NCI-H128 (cell line): ENCODE data around the gene XIRP1.
"Not testable (repeated sequence)": the region's sequence is repeated elsewhere in the genome, so short reads cannot be mapped to it uniquely, and the experiment has no call there.

Source experiments
- DNase-seq: peaks from one replicate; lab custom pipeline; 2025; ENCODE audit not compliant: unreplicated experiment; lab: John Stamatoyannopoulos, UW

The XIRP1 gene

DNA sequence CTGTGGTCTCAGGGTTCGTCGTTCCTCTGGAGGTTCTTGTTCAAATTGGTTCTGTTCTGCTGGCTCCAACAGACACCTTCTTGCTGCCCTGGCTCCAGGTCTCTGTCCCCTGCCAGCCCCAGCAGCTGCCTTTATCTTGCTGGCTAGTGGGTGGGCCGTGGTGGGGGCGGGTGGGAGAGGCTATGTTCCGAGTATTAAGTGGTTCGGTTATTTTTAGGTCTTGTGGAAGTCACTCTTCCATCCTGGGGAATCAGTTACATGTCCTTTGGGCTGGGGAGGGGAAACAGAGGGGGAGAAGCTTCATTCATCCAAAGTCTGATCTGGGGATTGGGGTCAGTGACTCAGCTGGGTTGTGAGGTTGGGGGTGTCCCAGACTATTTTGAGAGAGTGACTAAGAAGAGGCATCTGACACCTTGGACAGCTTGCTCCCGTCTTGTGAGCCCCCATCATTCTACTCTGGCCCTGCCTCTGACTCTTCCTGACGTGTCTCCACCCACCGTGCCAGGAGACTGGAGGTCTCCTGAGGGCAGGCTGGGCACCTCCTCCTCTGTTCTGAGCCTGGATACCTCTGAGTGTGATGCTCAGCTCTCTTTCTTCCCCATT, at the start of gene XIRP1:
XIRP1 (minus strand) TSS at position 106 of the 603 bp plus-strand sequence. CDS start 3,150 bp downstream, outside the sequence.
- no peak for DNase-seq

DNA sequence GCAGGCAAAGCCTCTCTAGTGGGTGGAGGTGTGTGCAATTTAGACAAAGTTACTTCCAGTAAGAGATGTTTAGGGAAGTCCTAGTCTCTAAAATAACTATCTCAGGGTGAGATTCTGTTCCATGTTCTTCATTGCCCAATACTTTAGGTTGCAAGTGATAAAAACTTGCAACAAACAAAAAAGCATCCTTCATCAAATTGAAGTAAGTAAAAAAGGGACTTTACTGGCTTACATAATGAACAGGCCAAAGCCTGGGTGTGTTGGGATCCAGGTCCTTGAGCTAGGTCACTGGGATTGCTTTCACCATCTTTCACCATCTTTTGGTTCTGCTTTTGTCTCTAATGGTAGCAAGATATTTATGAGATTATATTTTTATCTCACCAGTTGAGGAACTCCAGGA, 49.2 kb upstream of the XIRP1 start:
- DNase-seq, result no peak

DNA sequence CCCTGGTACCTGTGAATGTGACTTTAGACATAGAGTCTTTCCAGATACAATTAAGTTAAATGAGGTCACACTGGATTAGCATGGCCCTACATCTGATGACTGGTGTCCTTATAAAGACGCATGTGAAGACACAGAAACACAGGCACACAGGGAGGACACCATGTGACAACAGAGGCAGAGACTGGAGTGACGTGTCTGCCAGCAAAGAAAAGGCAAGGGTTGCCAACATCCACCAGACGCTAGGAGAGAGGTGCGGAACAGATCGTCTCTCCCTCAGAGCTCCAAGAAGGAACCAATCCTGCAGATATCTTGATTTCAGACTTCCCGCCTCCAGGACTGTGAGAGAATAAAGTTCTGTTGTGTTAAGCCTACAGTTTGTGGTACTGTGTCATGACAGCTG, 44.6 kb upstream of the XIRP1 start:
- no peak for DNase-seq

DNA sequence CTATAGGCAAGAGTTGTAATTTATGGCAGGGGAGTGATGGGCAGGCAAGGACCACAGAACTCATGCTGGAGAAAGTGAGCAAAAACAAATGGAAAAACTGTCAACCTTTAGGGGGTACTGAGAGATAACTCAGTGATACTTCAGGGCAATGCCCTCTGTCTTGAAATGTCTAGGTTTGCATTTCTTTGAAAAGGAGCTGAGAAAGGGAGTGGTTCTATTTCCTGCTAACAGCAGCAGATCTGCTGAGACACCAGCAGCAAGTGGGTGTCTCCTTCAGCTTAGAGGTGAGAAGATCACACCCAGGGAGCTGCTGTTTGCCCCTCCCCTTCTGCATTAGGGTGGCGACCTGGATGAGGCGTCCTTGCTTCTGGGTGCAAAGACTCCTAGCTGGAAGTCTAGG, 42.3 kb upstream of the XIRP1 start:
- no peak for DNase-seq

GRCh38 chr3:39232859-39233258, 40.5 kb upstream of the XIRP1 start:
- no peak for DNase-seq

DNA sequence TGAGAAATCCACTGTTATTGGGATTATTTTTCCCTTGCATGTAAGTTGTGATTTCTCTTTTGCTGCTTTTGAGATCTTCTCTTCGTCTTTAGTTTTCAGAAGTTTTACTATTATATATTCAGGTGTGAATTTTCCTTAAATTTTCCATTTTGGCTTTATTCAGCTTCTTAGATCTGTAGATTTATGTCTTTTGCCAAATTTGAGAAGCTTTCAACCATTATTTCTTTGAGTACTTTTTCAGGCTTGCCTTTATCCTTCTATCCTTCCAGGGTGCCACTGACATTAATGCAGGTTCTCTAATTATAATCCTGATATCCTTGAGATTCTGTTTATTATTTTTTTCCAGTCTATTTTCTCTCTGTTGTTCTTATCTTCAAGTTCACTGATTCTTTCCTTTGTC, 38.1 kb upstream of the XIRP1 start:
- DNase-seq, result no peak

GRCh38 chr3:39228496-39228895, 36.1 kb upstream of the XIRP1 start:
- no peak for DNase-seq

DNA sequence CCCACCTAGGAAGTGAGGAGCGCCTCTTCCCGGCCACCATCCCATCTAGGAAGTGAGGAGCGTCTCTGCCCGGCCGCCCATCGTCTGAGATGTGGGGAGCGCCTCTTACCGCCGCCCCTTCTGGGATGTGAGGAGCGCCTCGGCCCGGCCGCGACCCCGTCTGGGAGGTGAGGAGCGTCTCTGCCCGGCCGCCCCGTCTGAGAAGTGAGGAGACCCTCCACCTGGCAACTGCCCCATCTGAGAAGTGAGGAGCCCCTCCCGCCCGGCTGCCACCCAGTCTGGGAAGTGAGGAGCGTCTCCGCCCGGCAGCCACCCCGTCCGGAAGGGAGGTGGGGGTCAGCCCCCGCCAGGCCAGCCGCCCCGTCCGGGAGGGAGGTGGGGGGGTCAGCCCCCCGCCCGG, 35.2 kb upstream of the XIRP1 start:
- DNase-seq, result not testable (repeated sequence)

- no peak for DNase-seq
These were observed 33.8 kb upstream of the XIRP1 start for GRCh38 chr3:39226106-39226741.

DNA sequence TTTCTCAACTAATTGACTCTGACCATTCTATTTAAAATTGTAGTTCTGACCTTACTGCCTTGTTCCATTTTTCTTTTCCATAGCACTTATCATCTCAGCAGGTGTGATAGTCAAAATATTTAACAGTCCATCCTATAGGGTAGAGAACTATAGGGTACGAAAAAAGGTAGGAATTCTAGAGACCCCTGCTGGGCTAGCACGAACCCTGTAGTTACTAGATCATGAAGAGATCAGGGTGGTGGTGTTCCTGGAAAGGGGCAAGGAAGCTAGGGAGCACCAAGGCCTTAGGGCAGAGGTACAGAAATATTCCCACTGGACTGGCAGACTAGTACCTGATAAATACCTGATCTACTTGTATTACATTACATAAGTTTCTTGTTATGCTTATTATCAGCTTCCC, 31.9 kb upstream of the XIRP1 start:
- no peak for DNase-seq

GRCh38 chr3:39222939-39223338, 30.5 kb upstream of the XIRP1 start:
- DNase-seq, result no peak

DNA sequence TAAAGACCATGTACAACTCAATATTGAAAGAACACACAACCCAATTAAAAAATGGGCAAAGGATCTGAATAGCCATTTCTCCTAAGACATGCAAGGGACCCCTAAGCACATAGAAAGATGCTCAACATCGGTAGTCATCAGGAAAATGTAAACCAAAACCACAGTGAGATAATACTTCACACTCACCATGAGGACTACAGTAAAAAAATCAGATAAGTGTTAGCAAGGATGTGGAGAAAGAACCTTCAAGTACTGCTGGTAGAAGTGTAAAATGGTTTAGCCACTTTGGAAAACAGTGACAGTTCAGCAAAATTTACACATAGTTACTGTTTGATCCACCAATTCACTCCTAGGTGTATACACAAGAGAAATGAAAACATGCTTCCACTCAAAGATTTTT, 30.1 kb upstream of the XIRP1 start:
- DNase-seq, result no peak

DNA sequence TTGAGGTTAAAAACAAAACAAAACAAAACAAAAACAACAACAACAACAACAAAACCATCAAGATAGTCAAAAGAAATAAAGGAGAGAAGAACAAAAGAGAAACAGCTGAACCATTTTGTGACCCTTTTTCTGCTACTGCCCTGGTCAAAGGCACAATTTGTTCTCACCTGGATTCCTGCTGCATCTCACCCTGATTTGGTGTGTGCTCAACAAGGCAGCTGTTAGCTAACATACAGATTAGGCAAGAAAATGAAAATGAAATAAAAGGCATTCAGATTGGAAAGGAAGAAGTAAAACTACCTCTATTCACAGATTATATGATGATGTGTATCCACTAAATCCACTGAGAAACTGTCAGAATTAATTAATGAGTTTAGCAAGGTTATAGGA, 28.7 kb upstream of the XIRP1 start:
- DNase-seq, result no peak

DNA sequence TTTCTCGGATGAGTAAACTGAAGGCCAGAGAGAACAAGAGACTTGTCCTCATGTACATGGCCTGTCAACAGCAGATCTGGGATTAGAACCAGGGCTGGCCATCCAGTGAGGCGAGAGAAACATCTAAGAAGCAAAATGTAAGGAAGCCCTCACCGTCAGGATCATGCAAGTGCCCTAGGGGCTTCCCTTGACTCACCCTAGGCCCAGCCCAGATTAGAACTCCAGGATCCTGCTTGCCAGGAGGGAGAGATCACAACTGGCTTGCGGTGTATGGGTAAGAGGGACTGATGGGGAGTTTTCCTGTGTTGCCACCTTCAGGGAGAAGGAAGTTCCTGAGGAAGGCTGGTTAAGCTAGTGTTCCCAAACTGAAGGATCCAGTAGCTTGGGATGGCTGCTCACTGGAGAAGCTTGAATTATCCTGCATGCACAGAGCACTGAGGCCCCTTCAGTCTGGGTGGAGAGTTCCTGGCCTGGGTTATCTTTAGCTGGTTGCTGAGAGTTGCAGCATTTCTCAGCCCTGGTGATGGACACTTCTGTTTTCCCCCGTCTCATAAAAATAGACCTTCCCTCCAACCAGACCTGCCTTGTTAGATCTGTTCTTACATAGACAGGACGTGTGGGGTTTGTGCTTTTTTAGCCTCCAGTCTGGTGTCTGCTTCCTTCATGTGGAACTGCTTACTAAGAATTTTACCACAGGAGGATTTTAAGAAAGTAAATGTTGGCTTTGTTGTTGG, 28.2 kb upstream of the XIRP1 start:
- DNase-seq, result no peak

DNA sequence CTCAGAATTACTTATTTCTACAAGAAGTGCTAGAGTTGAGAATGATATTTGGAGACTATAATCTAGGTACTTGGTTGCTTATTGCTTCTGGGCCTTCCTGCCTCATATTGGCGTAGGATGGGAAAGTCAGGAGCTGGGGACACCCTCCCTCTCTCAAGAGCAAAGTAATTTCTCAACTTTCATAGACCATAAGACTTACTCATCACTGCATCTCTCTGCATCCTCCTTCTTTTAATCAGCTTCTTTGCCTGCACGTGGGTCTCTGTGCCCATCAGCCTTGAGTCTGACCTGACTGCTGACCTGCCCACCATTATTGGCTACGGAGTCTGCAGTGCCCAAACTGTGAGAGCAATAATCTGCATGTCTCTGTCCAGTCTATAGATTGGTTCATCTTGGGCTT, 27.3 kb upstream of the XIRP1 start:
- no peak for DNase-seq

DNA sequence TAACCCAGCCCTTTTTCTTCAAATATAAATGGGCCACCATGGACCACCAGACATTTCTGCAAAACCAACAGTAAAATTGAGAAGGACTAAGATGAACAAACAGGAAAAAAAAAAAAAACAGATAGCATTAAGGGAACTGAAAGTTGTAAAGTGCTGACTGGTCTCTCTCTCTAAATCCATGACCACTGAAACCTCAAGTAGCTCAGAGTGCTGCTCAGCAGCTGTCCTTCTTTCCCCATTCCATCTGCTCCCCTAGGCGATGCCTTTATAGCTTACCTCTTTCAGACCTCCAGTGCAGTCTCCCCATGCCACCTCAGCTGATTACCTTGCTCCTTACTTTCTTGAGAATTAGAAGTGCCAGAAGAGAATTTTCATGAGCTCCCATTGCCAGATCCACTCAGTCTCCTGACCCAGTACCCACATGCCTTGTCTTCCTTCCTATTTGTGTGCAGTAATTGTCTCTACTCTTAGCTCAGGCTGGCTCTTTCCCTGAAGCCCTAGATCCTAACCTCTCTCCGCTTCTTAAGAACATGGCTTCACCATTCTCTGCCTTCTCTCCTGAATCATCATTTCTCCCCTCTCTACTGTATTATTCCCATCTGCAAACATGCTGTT, 23.9 kb upstream of the XIRP1 start:
- DNase-seq, result no peak

DNA sequence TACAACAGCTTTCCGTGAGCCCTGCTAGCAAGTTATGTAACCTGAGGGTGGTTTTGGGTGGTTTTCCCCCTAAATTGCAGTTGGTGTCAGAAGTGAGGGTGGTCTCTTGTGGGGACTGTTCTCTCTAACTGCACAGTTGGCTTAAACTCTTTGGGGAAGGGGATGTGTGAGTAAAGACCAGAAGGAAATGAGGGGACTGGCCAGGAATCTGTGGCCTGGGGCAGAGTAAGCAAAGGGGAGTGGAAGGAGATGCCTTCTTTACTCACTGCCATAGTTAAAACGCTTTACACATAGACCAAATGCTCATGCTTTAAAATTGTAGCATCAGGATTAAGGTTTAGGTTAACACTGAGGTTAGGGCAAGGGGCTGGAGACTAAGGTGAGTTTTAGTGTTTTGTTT, 21.2 kb upstream of the XIRP1 start:
- DNase-seq, result no peak

GRCh38 chr3:39212665-39213064, 20.3 kb upstream of the XIRP1 start:
- DNase-seq, result no peak

DNA sequence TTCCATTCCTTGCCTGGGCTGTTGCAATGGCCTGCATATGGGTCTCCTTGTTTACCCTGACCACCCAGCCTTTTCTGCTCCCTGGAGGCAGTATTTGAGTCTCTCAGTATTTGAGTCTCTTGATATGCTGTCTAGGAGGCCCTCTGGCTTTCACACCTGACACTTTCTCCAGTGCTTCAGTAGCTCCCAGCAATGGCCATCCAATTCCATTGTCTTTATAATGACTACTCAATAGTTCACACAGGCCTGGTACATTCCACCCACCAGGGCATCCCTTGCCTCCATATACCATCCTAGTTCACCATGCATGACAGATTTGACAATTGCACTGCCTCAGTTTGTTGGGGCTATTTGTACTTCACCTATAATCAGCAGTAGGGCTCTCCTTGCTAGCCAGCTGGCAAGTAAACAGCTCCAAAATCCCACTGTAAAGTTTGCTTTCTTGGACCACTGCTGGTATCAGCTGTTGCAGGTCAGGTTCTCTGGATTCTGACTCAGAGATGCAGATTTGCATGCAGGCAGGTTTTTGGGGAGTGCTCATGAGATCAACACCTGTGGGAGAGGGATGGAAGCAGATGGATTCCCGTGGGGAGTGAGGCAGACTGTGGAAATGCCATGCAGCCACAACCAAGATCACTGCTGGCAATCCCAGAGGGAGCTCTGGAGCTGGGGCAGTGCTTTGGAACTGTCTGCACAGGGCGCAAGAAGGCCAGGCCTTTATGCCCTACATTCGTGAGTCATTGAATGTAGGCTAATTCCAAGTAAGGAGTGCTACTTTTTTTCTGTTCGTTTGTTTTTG, 19.1 kb upstream of the XIRP1 start:
- no peak for DNase-seq

- DNase-seq, result no peak
These were observed 17.7 kb upstream of the XIRP1 start for GRCh38 chr3:39210078-39210477.

DNA sequence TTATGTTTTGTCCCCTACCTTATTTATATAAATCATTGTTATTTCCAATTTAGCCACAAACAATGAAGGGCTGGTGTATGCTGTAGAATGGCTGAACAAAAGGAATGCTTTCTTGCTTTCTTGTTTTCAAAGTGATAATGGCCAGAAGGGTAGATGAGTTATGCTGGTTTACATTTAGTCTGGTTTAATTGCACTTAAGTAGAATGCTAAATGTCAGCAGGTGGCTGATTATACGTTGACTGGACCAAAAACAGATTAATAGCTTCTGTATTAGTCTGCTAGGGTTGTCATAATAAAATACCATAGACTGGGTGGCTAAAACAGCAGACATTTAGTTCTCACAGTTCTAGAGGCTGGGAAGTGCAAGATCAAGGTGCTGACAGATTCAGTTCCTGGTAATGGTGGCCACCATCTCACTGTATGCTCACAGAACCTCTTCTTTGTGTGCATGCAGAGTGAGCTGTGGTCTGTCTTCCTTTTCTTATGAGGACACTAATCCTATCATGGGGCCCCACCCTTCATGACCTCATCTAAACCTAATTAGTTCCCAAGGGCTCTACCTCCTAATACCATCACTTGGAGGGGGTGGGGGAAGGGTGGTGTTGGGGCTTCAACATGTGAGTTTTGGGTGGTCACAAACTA, 17.1 kb upstream of the XIRP1 start:
- no peak for DNase-seq
